Stimulated activated CD8-positive, alpha-beta memory T cell treated with anti-CD3 and anti-CD28 coated beads, Interleukin-2, amount 100 ng/mL, for 1 hour (primary cell): ENCODE measurements around the gene STPG2.
"Not testable (repeated sequence)": the region's sequence is repeated elsewhere in the genome, so short reads cannot be mapped to it uniquely, and the experiment has no call there.

ENCODE experiments used
- DNase-seq, 2 donors: peaks; one replicate each; pipeline ENCODE4 v3.0.0-alpha.2; 2020; ENCODE audit warnings: low read depth in 2 of 2

Gene STPG2

GRCh38 chr4:97643179-97643578 is 500.1 kb downstream of the STPG2 start:
- DNase-seq, result no peak

- DNase-seq, result no peak
These were observed 503.3 kb downstream of the STPG2 start for GRCh38 chr4:97639961-97640360.

GRCh38 chr4:97633831-97634230 is 509.4 kb downstream of the STPG2 start:
- not testable (repeated sequence) for DNase-seq

GRCh38 chr4:97627750-97628149 is 515.5 kb downstream of the STPG2 start:
- DNase-seq, result no peak

GRCh38 chr4:97624204-97624603 is 519.1 kb downstream of the STPG2 start:
- DNase-seq, result no peak

- no peak for DNase-seq
These were observed 537.3 kb downstream of the STPG2 start for GRCh38 chr4:97605932-97606331.

GRCh38 chr4:97593248-97593647 is 550.0 kb downstream of the STPG2 start:
- DNase-seq, result no peak

GRCh38 chr4:97590266-97590665 is 553.0 kb downstream of the STPG2 start:
- DNase-seq, result no peak

GRCh38 chr4:97589481-97590196 is 553.6 kb downstream of the STPG2 start:
- DNase-seq, result no peak

GRCh38 chr4:97587912-97588311 is 555.4 kb downstream of the STPG2 start:
- no peak for DNase-seq

GRCh38 chr4:97585274-97585673 is 558.0 kb downstream of the STPG2 start:
- no peak for DNase-seq

GRCh38 chr4:97582890-97583289 is 560.4 kb downstream of the STPG2 start:
- DNase-seq, result no peak

GRCh38 chr4:97577004-97577403 is 566.3 kb downstream of the STPG2 start:
- DNase-seq, result no peak

- no peak for DNase-seq
These were observed 583.3 kb downstream of the STPG2 start for GRCh38 chr4:97560009-97560408.

GRCh38 chr4:97558204-97558778 is 585.0 kb downstream of the STPG2 start:
- DNase-seq, result no peak

GRCh38 chr4:97550637-97551036 is 592.6 kb downstream of the STPG2 start:
- DNase-seq, result not testable (repeated sequence)

- DNase-seq, result no peak
These were observed 594.2 kb downstream of the STPG2 start for GRCh38 chr4:97548943-97549583.

GRCh38 chr4:97548186-97548585 is 595.1 kb downstream of the STPG2 start:
- no peak for DNase-seq

- no peak for DNase-seq
These were observed 611.9 kb downstream of the STPG2 start for GRCh38 chr4:97531351-97531750.

GRCh38 chr4:97530676-97531075 is 612.6 kb downstream of the STPG2 start:
- DNase-seq, result no peak

- no peak for DNase-seq
These were observed 618.0 kb downstream of the STPG2 start for GRCh38 chr4:97525236-97525635.

GRCh38 chr4:97517939-97518338 is 625.3 kb downstream of the STPG2 start:
- DNase-seq, result no peak

- DNase-seq, result no peak
These were observed 629.4 kb downstream of the STPG2 start for GRCh38 chr4:97513917-97514316.
